NCI-H460 (cell line): ENCODE data around the gene LILRB3. TPM values are rescaled to one million over a fixed set of nuclear protein-coding genes. Genes with fewer than 3 reads are reported as not detected.
"Not testable (repeated sequence)": the region's sequence is repeated elsewhere in the genome, so short reads cannot be mapped to it uniquely, and the experiment has no call there.

Experiments used
- DNase-seq: peaks from one replicate; pipeline ENCODE4 v3.0.0-alpha.2; 2016; ENCODE audit warnings: low read depth; ENCODE audit errors: extremely low read depth
- total RNA-seq: library from RNA; depleted of rRNA; stranded (reverse); fragments of >200 nt; shearing (Covaris generic); gene quantifications from 2 replicates; pipeline ENCODE4 v1.2.3, GENCODE V29; 2014

Gene LILRB3
- total RNA-seq, 1 experiment from 2014 or later: not detected

GRCh38 chr19:54214217-54214616, 8.6 kb downstream of the LILRB3 start:
- not testable (repeated sequence) for DNase-seq

GRCh38 chr19:54211235-54211634, 11.6 kb downstream of the LILRB3 start:
- no peak for DNase-seq

- DNase-seq: peak; percentile 74
These were observed 12.9 kb downstream of the LILRB3 start for GRCh38 chr19:54209811-54210494.

GRCh38 chr19:54209058-54209810, 13.6 kb downstream of the LILRB3 start:
- DNase-seq: no peak

- DNase-seq: no peak
These were observed 14.1 kb downstream of the LILRB3 start for GRCh38 chr19:54208784-54209057.

- DNase-seq: no peak
These were observed 14.6 kb downstream of the LILRB3 start for GRCh38 chr19:54207983-54208783.

GRCh38 chr19:54207676-54207982, 15.2 kb downstream of the LILRB3 start:
- DNase-seq: no peak

- DNase-seq: not testable (repeated sequence)
These were observed 15.6 kb downstream of the LILRB3 start for GRCh38 chr19:54207193-54207592.

- no peak for DNase-seq
These were observed 16.0 kb downstream of the LILRB3 start for GRCh38 chr19:54206831-54207177.

GRCh38 chr19:54206030-54206830, 16.6 kb downstream of the LILRB3 start:
- no peak for DNase-seq

GRCh38 chr19:54204767-54205468, 17.9 kb downstream of the LILRB3 start:
- no peak for DNase-seq

- DNase-seq: no peak
These were observed 19.6 kb downstream of the LILRB3 start for GRCh38 chr19:54203151-54203611.

GRCh38 chr19:54201980-54202379, 20.8 kb downstream of the LILRB3 start:
- DNase-seq: no peak

GRCh38 chr19:54201172-54201701, 21.6 kb downstream of the LILRB3 start:
- no peak for DNase-seq

GRCh38 chr19:54199401-54199800, 23.4 kb downstream of the LILRB3 start:
- no peak for DNase-seq

- no peak for DNase-seq
These were observed 25.7 kb downstream of the LILRB3 start for GRCh38 chr19:54197121-54197520.

GRCh38 chr19:54196536-54196935, 26.3 kb downstream of the LILRB3 start:
- DNase-seq: no peak

- DNase-seq: not testable (repeated sequence)
These were observed 28.3 kb downstream of the LILRB3 start for GRCh38 chr19:54194463-54194862.

- DNase-seq: no peak
These were observed 29.8 kb downstream of the LILRB3 start for GRCh38 chr19:54193011-54193410.

GRCh38 chr19:54191811-54192453, 30.9 kb downstream of the LILRB3 start:
- DNase-seq: no peak
